ENCODE measurements around the gene TM4SF4.

Gene TM4SF4

GRCh38 chr3:149547413-149547812 lies 72.9 kb downstream of the TM4SF4 start:
- DNase-seq (ENCODE audit: low read depth in 4 of 4, low spot score in 1 of 4): no peak

- DNase-seq (ENCODE audit: low read depth in 4 of 4, low spot score in 1 of 4): no peak
Observed at GRCh38 chr3:149547954-149548668, 73.6 kb downstream of the TM4SF4 start.

GRCh38 chr3:149548669-149549065 lies 74.2 kb downstream of the TM4SF4 start:
- DNase-seq (ENCODE audit: low read depth in 4 of 4, low spot score in 1 of 4): no peak

GRCh38 chr3:149551500-149551899 lies 77.0 kb downstream of the TM4SF4 start:
- DNase-seq (ENCODE audit: low read depth in 4 of 4, low spot score in 1 of 4): no peak

GRCh38 chr3:149552700-149553099 lies 78.2 kb downstream of the TM4SF4 start:
- DNase-seq (ENCODE audit: low read depth in 4 of 4, low spot score in 1 of 4): no peak
